Activated T-helper 9 cell treated with anti-CD3 and anti-CD28 coated beads, Interleukin-2, amount 50 U/mL, for 16 hours (primary cell): ENCODE results near the gene OSTF1.

Experiments
- DNase-seq: peaks from one replicate; pipeline ENCODE4 v3.0.0-alpha.2; 2020; ENCODE audit warnings: low read depth

The OSTF1 gene, protein sequence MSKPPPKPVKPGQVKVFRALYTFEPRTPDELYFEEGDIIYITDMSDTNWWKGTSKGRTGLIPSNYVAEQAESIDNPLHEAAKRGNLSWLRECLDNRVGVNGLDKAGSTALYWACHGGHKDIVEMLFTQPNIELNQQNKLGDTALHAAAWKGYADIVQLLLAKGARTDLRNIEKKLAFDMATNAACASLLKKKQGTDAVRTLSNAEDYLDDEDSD

DNA sequence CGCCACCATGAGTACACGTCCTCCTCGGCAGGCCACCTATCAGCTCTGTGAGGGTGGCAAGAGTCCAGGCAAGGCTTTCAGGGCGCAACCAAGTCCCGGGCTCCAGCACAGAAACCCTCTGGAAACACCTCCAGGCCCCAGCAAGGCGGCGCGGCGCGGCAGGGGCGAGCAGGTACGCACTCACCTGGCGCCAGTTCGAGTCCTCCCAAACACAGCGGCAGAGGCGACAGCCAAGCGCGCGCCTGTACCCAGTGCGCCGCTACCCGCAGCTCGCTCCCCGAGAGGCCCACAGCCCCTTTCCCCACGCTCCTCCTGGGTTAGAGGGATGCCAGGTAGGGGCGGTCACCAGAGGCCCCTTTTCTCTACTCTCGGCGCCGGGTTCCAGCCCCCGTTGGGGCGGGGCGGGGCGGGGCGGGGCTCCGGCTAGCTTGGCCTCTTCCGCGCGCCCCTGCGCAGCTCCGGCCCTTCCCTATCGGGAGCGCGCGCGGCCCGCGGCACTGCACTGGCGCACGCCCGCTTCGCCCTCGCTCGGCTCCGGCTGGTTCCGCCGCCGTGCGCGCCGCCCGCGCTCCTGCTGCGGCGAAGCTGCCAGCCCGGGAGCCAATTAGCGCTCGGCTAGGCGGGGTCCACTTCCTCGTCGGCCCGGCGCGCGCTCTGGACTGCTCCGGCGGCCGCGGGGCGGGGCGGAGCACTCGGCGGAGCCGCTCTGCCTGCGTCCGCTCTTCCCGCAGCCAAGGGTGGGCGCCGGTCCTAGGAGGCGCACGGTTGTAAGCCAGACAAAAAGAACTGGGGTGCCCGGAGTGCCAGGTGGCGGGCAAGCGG is at the start of gene OSTF1, which contains the start of gene NMRK1:
TSS of gene OSTF1 (plus strand) at position 691 of the 822 bp plus-strand sequence. CDS start 179 bp downstream, outside the sequence.
TSS of gene NMRK1 (minus strand) at position 332 of the 822 bp plus-strand sequence. CDS start 5,040 bp downstream, outside the sequence.
- DNase-seq, result peak; percentile 91

DNA sequence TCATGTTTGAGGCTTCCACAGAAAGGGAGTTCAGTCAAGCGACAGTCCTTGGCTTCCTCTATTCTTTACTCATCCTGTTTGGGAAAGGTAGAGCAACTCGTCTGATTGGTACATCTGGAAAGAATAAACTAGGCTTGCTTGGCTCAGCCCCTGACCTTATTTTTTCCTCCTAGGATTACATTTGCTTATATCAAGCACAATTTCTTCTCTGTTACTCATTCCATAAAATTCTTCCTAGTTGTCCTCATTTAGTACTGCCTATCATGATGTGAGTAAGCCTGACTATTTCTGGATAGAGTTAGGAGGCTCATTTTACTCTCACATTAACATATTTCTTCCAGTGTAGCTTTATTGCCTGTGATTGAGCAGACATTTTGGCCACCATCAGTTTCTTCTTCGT is 49.3 kb upstream of the OSTF1 start:
- DNase-seq, result no peak

DNA sequence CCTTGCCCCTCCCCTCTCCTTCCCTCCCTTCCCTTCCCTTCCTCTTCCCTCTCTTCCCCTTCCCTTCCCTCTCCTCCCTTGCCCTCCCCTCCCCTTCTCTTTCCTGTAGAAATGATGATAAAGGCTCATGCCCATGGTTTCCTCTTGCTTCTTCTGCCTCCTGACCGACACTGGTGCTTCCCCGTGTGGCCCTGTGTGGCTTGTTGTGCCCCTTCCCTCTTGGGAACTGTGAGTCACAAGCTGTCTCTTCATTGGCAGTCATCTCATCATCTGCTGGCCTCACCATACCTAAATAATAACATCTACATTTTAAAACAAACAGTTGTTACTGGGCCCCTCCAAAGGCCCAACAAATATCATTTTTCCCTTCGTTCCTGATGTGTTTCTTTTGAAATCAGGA is 48.5 kb upstream of the OSTF1 start:
- DNase-seq, result no peak

DNA sequence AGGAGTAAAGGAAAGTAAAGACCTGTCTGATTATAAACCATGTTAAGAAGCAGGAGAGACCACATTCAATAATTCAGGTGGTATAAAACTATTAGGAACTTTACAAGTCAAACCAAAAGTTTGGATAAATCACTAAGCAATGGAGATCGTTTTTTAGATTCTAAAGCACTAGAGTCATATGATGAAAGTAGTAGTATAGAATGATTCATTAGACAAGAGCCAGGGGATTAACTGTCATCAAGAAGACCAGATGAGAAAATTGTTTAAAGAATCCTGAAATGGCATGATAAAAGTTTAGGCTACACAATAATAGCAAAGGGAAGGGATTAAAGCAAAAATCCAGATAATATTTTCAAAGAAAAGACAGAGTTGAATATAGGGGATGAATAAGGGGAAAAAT is 47.3 kb upstream of the OSTF1 start:
- no peak for DNase-seq

DNA sequence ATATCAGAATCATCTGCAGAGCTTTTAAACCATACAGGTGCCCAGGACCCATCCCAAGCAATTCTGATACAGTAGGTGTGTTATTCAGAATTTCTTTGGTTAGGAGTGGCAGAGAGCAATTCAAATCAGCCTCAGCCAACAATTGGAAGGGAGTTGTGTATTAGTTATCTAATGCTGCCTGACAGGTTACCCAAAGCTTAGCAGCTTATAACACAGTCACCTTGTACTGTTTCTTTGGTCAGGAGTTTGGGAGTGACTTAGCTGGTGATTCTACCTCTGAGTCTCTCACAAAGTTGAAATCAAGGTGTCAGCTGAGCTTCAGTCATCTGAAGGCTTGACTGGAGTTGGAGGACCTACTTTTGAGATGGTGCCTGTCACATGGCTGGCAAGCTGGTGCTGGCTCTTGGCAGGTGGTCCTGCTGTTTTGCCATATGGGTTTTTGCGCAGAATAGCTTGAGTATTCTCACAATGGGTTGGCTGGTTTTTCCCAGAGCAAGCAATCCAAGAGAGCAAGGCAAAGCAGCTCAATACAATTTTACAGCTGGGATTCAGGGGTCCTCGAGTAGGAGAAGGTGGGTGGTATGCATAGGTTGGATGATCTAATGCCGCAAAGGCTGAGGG is 41.5 kb upstream of the OSTF1 start:
- DNase-seq, result no peak

DNA sequence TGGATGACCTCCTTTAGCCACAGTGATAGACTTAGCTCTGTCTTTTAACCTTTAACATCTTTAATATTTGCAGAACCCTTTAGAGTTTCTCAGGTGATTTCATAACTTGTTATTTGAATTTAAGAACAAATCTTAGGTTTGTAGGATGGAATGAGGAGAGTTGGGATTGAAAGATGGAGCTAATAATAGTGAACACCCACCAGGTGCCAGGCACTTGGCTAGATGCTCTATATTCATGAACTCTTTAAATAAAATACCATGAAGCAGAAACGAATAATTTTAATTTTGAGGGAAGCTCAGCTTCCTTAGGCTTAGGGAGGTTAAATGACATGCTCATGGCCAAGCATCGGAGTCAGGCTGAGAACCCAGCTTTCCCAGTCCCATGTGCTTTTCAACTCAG is 40.8 kb upstream of the OSTF1 start:
- DNase-seq, result no peak

DNA sequence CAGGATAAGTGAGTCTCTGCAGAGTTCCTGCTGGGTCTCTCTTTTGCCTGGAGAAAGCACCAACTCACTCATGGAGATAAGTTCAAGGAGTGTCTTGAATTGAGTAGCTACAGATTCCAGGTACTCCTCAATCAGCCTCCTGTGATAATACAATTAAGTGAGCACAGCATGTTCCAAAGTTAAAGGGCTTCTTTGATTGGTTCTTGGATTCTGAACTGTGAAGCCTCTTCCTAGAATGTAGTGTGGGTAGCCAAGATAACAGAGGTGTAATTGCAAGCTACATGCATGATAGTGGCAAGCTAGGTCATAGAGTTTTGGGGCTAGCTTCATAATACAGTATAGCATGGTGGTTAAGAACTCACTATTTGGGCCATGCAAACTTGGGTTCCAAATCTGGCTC is 37.0 kb upstream of the OSTF1 start:
- DNase-seq, result no peak

DNA sequence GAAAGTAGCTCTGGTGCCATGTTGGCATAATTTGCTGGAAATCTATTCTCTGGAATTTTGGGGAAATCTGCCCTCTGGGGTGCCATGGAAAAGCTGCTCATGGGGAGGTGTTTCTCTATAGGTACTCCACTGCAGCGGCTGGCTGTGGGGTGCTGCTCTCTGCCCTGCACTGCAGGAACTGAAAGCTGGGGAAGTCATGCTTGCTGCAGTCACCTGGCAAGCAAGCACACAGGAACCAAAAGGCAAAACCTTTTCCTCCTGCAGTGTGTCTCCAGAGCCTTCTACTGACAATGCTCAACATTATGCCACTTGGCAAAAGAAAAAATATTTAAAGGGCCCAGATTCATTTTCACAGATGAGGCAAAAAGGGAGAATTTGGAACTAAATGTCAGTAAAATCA is 34.4 kb upstream of the OSTF1 start:
- DNase-seq, result no peak

DNA sequence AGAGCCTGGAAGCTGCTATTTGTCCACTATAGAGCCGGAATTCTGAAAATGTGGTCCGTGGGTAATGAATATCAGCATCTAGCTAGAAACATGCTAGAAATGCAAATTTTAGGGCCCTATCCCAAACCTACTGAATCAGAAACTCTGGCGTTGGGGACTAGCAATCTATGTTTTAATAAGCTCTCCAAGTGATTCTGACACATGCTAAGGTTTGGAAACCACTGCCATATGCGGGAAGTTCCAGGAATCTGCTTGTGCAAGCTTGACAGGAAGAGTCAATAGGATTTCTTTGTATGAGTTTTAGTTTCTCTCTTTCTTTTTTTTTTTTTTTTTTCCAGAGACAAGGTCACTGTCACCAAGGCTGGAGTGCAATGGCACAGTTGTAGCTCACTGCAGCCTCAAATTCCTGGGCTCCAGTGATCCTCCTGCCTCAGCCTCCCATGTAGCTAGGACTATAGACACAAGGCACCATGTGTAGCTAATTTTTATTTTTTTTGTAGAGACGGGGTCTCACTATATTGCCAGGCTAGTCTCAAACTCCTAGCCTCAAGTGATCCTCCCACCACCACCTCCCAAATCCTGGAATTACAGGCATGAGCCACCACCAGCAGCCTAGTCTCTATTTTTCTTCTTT is 33.8 kb upstream of the OSTF1 start:
- DNase-seq, result no peak

DNA sequence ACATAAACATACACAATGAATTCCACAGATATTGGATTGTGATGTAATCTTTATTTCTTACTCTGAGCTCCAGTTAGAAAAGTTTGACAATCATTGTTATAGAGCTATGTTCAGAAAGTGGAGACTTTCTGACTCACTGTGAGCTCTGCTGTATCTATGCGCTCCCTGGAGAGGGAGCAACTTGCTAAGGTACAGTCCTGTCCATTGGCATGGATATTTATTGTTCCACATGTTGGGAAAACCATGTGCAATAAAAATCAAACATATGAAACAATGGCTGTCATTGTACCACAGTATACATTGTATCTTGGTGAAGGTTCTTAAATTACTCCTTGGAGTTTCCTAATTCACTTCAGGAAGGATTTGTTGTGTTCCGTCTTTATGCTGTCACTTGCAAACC is 27.1 kb upstream of the OSTF1 start:
- no peak for DNase-seq

DNA sequence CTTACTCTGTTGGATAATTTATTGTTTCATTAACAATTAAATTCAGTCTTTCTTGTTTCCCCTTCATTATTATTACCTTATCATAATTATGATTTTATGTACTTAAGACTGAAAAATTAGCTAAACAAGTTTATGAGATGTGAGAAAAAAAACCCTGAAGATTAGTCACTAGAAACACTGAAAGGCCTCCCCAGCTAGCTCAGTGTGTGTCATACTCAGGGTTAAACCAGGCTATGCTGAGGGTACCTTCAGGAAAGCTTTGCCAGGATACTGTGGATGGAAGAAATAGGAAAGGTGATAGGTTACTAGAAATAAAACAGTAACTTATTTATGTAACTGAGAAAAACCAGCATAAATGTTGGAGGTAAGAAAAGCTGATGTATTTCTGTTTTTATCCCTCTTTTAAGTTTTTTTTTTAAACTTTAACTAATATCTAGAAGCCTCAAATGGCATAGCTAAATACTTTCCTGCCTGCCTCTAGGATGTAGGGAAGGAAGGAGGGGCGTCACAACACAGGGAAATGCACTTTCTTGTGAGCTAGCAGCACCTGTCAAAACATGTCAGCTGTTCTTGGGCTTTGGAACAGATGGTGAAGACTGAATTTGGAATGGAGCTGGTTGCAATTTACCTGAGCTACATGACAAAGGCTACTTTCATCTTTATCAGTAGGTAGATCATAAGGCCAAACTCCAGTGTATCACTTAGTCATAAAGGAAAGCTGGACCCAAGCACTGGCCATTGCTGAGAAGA is 24.6 kb upstream of the OSTF1 start:
- DNase-seq, result no peak

DNA sequence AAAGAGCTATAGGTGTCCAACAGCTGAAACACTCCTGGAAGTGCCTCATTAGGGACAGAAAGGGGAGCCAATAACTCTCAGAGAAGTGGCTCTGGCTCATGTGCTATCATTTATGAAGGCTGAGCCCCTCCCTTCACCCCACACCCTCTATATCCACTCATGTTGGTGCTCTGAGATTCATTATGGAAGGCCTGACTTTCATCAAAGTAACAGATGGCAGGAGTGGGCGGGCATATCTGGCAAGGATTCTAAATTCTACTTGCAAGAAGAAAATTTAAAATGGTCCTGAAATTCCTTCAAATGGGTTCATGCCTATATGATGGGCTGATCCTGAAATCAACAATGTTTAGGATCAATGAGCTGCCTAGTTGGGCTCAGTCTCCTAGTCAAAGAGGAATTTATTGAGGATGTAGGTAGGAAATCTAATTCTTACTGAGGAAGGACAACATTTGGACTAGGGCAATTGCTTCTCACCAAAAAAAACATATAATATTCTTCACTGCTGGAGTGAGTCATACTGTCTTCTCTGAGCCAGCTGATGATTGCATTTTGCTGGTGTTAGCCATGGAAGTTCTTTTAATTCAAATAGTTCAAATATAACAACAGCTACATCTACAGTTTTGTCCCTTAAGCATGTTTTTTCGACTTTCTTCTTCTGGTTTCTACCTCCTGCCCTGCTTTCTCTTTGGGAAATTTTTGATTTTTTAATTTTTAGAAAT is 23.8 kb upstream of the OSTF1 start:
- DNase-seq, result no peak

DNA sequence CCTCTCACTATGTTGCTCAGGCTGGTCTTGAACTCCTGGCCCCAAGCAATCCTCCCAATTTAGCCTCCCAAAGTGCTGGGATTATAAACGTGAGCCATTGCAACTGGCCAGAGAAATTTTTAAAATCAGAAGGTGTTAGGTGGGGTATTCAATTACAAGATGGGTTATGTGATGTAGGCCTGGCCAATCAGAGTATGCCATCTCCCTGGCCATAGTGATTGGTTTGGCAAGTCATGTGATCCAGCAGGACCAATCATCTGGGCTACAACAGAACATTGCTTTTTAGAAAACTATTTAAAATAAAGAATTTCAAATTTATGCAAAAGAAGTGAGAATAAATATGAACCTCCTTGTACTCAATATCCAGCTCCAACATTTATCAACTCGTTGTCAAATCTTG is 22.8 kb upstream of the OSTF1 start:
- DNase-seq, result no peak

DNA sequence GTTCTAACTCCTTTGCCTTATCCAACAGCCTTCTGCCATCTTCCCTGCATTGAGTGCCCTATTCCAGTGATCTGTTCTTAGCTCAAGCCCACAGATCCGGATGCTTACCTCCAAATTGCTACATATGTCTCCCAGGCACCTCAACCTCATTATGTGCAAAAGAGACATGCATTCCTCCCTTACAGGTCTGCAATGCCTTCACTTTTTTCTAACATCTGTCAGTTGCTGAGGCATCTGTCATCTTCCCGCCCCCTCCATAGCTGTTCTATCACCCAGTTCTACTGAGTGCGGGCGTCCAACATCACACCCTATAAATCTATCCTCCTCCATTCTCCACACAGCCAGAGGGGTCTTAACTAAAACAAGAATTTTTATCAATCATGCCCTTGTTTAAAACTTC is 20.4 kb upstream of the OSTF1 start:
- DNase-seq, result no peak

DNA sequence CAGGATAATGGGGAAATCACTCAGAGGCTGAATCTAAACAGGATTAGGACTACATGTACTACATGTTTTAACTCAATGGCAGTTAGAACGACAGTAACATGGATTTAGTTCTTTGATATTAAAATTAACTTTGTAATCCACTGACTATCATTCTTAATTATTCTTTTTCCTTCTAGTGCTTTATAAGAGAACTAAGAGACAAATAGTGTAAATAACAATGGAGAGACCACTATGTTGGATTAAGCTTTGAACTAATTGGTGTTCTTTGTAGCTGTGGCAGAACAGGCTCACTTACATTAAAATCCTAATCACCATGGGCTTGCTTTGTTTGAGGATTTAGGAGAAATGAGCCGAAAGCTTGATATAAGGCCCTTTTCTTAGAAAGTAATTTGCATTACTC is 19.1 kb upstream of the OSTF1 start:
- no peak for DNase-seq

DNA sequence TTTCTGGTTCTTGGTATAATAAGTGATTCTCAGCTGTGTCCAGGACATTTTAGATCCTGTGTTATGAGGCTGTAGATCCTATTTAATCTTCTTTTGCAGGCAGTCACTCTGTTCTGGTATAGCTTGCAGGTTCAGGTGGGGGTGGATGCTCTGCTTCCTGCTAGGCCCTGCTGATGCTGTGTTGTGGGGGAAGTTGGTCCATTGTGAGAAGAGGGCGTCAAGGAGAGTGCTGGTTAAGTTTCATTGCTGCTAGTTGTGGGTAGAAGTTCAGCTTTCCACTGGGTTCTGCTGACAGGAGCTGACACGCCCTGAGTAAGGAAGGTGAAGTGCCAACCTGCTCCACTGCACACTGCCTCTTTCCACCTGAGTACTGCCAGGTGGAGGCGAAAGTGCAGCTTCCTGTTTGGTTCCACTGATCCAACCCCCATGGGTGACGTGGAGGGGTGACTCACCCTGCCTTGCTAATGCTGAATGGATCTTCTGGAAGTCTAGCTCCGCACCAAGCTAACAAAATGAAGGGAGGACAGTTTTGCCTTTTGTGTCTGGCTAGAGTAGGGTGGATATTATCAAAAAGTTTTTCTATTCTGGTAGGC is 16.7 kb upstream of the OSTF1 start:
- peak; percentile 44 for DNase-seq

DNA sequence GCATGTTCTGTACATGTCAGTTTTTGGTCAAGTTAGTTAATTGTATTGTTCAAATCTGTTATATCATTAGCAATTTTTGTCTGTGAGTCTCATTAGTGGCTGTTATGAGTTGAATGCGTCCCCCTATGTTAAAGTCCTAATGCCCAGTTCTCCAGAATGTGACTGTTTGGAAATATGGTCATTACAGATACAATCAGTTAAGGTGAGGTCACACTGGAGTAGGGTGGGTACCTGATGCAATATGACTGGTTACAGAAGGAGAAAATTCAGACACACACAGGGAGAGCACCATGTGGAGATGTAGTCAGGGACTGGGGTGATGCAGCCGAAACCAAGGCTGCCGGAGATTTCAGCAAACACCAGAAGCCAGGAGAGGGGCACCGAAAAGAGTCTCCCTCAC is 15.4 kb upstream of the OSTF1 start:
- DNase-seq, result no peak

DNA sequence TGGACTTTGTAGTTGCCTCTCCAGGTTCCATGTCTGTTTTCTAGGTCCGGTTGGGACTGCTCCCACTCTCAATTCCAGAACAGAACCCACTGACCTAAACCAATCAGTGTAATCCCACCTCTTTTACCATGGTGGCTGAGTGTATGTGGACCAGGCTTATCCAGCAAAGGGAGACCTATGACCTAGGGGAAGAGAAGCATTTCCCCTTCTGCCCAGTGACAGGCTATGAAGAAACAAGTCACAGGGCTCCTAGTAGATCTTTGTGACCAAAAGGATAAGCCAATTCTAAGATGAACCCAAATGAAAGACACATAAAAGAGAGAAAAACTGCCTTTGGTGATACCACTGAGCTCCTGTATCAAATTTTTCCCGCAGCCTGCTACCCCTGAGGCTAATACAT is 6.7 kb upstream of the OSTF1 start:
- DNase-seq, result no peak

DNA sequence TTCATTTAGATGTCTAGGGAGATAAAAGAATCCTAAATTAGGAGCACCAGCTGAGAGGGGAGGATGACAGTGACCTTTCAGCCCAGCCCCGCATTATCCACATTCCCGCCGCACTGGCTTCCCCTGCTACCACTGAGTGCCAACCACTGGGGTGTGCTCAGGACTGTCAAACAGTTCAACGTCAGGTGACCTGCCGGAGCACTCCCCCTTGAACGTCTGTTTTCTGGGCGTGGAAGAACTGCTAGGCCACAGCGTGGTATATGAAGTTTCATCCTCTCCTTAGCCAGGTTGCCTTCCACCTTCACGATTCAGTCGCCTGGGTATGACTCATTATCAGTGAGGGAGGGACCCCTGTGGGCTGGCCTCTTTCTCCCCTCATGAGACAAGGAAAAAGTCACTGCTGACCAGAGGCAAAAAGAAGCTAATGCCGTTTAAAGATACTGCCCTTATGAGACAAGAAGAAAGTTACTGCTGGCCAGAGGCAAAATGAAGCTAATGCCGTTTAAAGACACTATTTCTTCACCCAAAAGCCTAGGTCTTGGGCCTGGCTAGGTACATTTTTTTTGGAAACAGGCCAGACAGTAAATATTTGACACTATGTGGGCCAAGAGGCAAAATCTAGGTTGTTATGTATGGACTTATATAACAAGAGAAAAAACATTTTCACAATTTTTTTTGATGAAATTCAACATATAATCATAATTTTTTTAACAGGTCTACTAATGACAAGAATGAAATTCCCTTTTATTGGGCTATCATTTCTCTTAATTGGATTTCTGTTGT is 4.9 kb upstream of the OSTF1 start:
- peak; percentile 18 for DNase-seq

DNA sequence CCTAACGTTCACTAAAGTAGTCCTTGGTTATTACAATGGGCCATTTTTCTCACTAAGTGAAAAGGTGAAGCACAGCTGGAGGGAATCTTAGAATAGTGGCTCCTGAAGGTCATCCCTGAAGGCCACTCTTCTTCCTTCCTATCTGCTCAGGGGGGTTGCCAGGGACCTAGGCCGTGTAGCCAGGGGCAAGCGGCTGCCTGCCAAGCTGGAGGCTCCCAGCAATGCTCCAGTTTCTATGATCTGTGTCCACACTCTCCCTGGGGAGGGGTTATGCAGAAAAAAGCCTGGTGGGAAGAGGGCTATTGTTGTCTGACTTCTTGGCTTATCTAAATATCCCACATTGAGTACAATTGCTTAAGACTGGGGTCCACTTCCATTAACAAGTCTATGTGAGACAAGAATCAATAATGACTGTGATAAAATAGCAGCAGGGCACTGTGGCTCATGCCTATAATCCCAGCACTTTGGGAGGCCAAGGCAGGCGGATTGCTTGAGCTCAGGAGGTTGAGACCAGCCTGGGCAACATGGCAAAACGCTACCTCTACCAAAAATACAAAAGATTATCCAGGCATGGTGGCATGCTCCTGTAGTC is 4.1 kb upstream of the OSTF1 start:
- DNase-seq, result no peak
